ENCODE data around the gene PPDPF.

The PPDPF gene

GRCh38 chr20:63481503-63481902 is 39.1 kb upstream of the PPDPF start:
- H3K27me3 ChIP-seq: no peaks in the 10 kb centered on the region
- no peak for TF ChIP-seq CTCF (IDR thresholded peaks at IDR 0.05; ENCODE audit: low read depth, low read length)
- no peak for DNase-seq
- H3K4me3 ChIP-seq (ENCODE audit: low read depth, low read length): no peak overlapping the region
- H3K36me3 ChIP-seq: no peaks in the 10 kb centered on the region
- H3K4me1 ChIP-seq: peaks cover 28% of the 10 kb centered on the region
- no peaks in the 10 kb centered on the region for H3K9me3 ChIP-seq

- Histone ChIP-seq H3K4me1 (peaks cover 28% of the 10 kb centered on the region), H3K27me3 (no peaks in the 10 kb centered on the region), H3K9me3 (no peaks in the 10 kb centered on the region), H3K36me3 (no peaks in the 10 kb centered on the region), H3K4me3 (ENCODE audit: low read depth, low read length) (no peak overlapping the region)
- peak; percentile 41 for DNase-seq
- no peak for TF ChIP-seq CTCF (IDR thresholded peaks at IDR 0.05; ENCODE audit: low read depth, low read length)
Measured at GRCh38 chr20:63482021-63482587, 38.5 kb upstream of the PPDPF start.

- peak; percentile 38 for TF ChIP-seq CTCF (IDR thresholded peaks at IDR 0.05; ENCODE audit: low read depth, low read length)
- Histone ChIP-seq H3K36me3 (peaks cover 8% of the 10 kb centered on the region), H3K9me3 (no peaks in the 10 kb centered on the region), H3K4me3 (ENCODE audit: low read depth, low read length) (no peak overlapping the region), H3K27me3 (no peaks in the 10 kb centered on the region), H3K4me1 (peaks cover 28% of the 10 kb centered on the region)
- peak; percentile 50 for DNase-seq
Measured at GRCh38 chr20:63483834-63484233, 36.7 kb upstream of the PPDPF start.

GRCh38 chr20:63484236-63484635 is 36.3 kb upstream of the PPDPF start:
- H3K4me3 ChIP-seq (ENCODE audit: low read depth, low read length): no peak overlapping the region
- peaks cover 12% of the 10 kb centered on the region for H3K36me3 ChIP-seq
- peaks cover 28% of the 10 kb centered on the region for H3K4me1 ChIP-seq
- peak; percentile 27 for DNase-seq
- no peaks in the 10 kb centered on the region for H3K9me3 ChIP-seq
- no peaks in the 10 kb centered on the region for H3K27me3 ChIP-seq
- TF ChIP-seq CTCF (IDR thresholded peaks at IDR 0.05; ENCODE audit: low read depth, low read length): no peak

- peaks cover 18% of the 10 kb centered on the region for H3K36me3 ChIP-seq
- no peaks in the 10 kb centered on the region for H3K27me3 ChIP-seq
- no peaks in the 10 kb centered on the region for H3K9me3 ChIP-seq
- no peak for TF ChIP-seq CTCF (IDR thresholded peaks at IDR 0.05; ENCODE audit: low read depth, low read length)
- no peak overlapping the region for H3K4me3 ChIP-seq (ENCODE audit: low read depth, low read length)
- DNase-seq: peak; percentile 28
- peaks cover 28% of the 10 kb centered on the region for H3K4me1 ChIP-seq
Measured at GRCh38 chr20:63484651-63485403, 35.7 kb upstream of the PPDPF start.

- Histone ChIP-seq H3K9me3 (no peaks in the 10 kb centered on the region), H3K4me3 (ENCODE audit: low read depth, low read length) (no peak overlapping the region), H3K27me3 (no peaks in the 10 kb centered on the region), H3K4me1 (peaks cover 28% of the 10 kb centered on the region), H3K36me3 (peaks cover 34% of the 10 kb centered on the region)
- no peak for TF ChIP-seq CTCF (IDR thresholded peaks at IDR 0.05; ENCODE audit: low read depth, low read length)
- DNase-seq: peak; percentile 21
Measured at GRCh38 chr20:63486300-63486855, 34.2 kb upstream of the PPDPF start.
